Right atrium auricular region (tissue), 2 donors: ENCODE measurements around the gene CRYL1. TPM values are rescaled to one million over a fixed set of nuclear protein-coding genes. Genes with fewer than 3 reads are reported as not detected.
A peak's percentile ranks its signal among the peaks of the same experiment; 100 is the strongest.

Experiments used
- DNase-seq: peaks from one replicate; pipeline ENCODE4 v3.0.0-alpha.2; 2019; ENCODE audit warnings: low spot score
- H3K27ac ChIP-seq, 2 donors: fragments of 200-600 bp; sonication (generic); 1 replicate in 1 of 2; 2 replicates in 1 of 2; pipeline ENCODE4 v1.5.1; 2016 to 2019
- H3K27me3 ChIP-seq, 2 donors: fragments of 200-600 bp; sonication (generic); one replicate each; pipeline versions ENCODE4 v1.5.1 to v1.6.0; 2017 to 2019
- H3K36me3 ChIP-seq: fragments of 200-600 bp; sonication (generic); one replicate; pipeline ENCODE4 v1.5.1; 2016
- H3K4me1 ChIP-seq, 2 donors: fragments of 200-600 bp; sonication (generic); one replicate each; pipeline versions ENCODE4 v1.5.1 to v1.6.0; 2017 to 2019
- H3K4me3 ChIP-seq, 2 donors: fragments of 200-600 bp; sonication (generic); 1 replicate in 1 of 2; 2 replicates in 1 of 2; pipeline ENCODE4 v1.5.1; 2017 to 2019; ENCODE audit warnings: mild to moderate bottlenecking in 1 of 2, moderate library complexity in 1 of 2
- H3K9me3 ChIP-seq, 2 donors: fragments of 200-600 bp; sonication (generic); one replicate each; pipeline ENCODE4 v1.5.1; 2019
- total RNA-seq, 2 donors: library from RNA; depleted of rRNA; stranded (reverse); fragments of >200 nt; gene quantifications; one replicate each; pipeline ENCODE4 v1.1.0, GENCODE V29; 2016
- TF ChIP-seq, protein P1 (sequence below), 2 donors: fragments of 200-600 bp; sonication (generic); IDR thresholded peaks; one replicate each; pipeline ENCODE4 v1.5.1; 2019; ENCODE audit warnings: antibody characterized with exemption in 2 of 2

CRYL1 gene
- total RNA-seq, 2 donors from 2014 or later: 26.5 to 27.9 TPM

DNA sequence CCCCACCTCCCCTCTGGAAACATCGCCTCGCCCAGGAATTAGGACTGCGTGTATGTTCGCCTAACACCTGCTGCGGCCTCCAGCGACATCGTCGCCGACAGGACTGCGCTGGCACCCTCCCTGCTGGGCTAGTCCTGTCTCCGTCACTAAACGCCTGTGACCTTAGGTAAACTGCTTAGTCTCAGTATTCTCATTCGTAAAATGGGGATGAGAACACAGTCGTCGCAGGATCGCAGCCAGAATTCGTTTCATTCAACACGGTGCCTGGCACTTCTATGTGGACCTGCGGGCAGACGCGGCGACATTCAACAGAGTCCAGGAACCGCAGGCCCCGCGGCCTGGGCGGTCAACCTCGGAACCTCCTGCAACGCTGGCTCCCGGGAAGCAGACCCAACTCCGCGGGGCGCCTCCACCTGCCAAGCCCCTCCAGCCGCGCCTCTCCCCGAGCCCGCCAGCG is 485 bp downstream of the CRYL1 start:
- TF ChIP-seq, protein P1, sequence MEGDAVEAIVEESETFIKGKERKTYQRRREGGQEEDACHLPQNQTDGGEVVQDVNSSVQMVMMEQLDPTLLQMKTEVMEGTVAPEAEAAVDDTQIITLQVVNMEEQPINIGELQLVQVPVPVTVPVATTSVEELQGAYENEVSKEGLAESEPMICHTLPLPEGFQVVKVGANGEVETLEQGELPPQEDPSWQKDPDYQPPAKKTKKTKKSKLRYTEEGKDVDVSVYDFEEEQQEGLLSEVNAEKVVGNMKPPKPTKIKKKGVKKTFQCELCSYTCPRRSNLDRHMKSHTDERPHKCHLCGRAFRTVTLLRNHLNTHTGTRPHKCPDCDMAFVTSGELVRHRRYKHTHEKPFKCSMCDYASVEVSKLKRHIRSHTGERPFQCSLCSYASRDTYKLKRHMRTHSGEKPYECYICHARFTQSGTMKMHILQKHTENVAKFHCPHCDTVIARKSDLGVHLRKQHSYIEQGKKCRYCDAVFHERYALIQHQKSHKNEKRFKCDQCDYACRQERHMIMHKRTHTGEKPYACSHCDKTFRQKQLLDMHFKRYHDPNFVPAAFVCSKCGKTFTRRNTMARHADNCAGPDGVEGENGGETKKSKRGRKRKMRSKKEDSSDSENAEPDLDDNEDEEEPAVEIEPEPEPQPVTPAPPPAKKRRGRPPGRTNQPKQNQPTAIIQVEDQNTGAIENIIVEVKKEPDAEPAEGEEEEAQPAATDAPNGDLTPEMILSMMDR (IDR thresholded peaks at IDR 0.05): no peak
- H3K27me3 ChIP-seq: no peaks in the 10 kb centered on the region
- peak overlapping the region; percentile 75 to 95 for H3K4me3 ChIP-seq
- DNase-seq: no peak
- H3K9me3 ChIP-seq: no peaks in the 10 kb centered on the region
- H3K27ac ChIP-seq: peak overlapping the region; percentile 83 to 92
- H3K36me3 ChIP-seq: no peaks in the 10 kb centered on the region
- peaks cover 0 to 17% of the 10 kb centered on the region in 2 donors for H3K4me1 ChIP-seq

DNA sequence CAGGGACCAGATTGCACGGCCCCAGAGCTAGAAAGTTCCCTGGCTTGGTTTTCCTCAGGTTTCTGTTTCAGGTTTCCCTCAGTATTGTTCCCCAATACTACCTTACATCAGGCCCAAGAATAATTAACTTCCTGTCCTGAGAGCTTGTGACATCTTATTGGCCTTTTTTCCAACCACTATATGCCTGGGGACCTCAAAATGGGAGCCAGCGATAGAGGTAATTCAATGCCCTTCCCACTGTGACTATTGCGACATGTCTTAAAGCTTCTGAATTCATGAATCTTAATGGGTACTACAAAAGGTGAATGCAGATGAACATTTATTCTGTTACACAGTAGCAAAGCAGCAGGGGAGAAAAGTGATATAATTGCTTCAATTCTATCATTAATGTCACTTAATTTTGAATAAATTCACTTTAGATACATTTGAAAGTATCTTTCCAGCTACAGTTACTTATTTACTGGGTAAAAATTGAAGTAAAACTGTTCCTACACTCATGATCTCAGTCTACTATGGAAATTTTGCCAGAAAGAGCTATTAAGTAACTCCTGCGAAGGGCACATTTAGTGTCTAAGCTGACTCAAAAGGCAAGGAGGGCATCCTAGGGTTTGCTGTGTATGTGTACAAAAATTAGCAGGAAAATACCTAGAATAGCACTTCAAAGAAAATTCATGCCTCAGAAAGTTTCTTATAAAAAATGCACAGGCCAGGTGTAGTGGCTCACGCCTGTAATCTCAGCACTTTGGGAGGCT is 4.1 kb downstream of the CRYL1 start:
- H3K4me3 ChIP-seq: no peak overlapping the region
- no peaks in the 10 kb centered on the region for H3K27me3 ChIP-seq
- H3K9me3 ChIP-seq: no peaks in the 10 kb centered on the region
- DNase-seq: no peak
- no peaks in the 10 kb centered on the region for H3K36me3 ChIP-seq
- TF ChIP-seq, protein P1 (IDR thresholded peaks at IDR 0.05): no peak
- H3K27ac ChIP-seq: no peak overlapping the region
- H3K4me1 ChIP-seq: peaks cover 0 to 12% of the 10 kb centered on the region in 2 donors

DNA sequence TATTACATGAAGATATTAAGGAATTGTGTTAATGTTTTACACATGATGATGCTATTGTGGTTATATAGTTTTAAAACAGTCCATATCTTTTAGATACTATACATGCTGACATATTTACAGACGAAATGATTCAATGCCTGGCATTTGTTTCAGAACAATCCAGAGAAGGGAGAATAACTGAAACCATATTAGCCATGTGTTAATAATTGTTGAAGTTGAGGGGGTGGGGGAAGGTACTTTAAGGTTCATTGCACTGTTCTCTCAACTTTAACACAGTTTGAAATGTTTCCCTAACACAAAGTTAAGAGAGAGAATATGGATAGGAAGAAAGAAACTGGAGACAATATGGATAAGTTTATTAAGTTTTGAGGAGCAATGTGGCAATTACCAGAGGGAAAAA is 5.8 kb downstream of the CRYL1 start:
- TF ChIP-seq, protein P1 (IDR thresholded peaks at IDR 0.05): no peak
- no peaks in the 10 kb centered on the region for H3K36me3 ChIP-seq
- no peaks in the 10 kb centered on the region for H3K9me3 ChIP-seq
- DNase-seq: no peak
- H3K4me3 ChIP-seq: no peak overlapping the region
- no peaks in the 10 kb centered on the region for H3K27me3 ChIP-seq
- H3K27ac ChIP-seq: no peak overlapping the region
- H3K4me1 ChIP-seq: peaks cover 0 to 8% of the 10 kb centered on the region in 2 donors

DNA sequence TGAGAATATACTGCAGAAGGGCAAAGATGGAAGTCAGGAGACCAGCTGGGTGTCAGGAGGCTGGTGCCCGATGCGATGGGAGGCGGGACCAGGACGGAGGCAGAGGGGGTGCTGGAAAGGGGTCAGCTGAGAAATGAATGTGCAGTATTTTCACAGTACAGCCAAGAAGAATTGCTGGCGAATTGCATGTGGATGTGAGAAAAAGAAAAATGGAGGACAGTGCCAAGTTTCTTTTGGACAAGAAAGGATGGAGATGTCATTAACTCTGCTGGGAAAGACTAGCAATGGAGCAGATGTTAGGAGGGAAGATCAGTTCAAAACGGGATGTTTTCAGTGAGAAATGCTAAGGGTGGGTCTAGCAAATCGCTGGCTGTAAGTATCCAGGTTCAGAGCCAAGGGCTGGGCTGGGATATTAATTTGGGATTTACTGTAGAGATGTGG is 7.0 kb downstream of the CRYL1 start:
- DNase-seq: no peak
- no peaks in the 10 kb centered on the region for H3K9me3 ChIP-seq
- no peaks in the 10 kb centered on the region for H3K4me1 ChIP-seq
- H3K36me3 ChIP-seq: no peaks in the 10 kb centered on the region
- H3K27me3 ChIP-seq: no peaks in the 10 kb centered on the region
- TF ChIP-seq, protein P1 (IDR thresholded peaks at IDR 0.05): no peak
- H3K4me3 ChIP-seq: peak overlapping the region in 1 of 2 donors; percentile 13
- peak overlapping the region in 1 of 2 donors; percentile 4 for H3K27ac ChIP-seq

DNA sequence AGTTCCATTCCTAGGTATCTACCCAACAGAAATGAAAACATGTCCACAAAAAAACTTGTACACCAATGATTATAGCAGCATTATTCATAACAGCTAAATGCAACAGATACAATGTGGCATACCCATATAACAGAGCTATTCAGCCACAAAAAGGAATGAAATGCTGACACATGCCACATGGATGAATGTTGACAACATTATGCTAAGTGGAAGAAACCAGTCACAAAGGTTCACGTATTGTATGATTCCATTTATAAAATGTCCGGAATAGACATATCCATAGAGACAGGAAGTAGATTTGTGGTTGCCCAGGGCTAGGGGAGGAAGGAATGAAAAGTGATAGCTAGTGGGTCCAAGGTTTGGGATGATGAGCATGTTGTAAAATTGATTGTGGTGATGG is 10.8 kb downstream of the CRYL1 start:
- H3K4me3 ChIP-seq: no peak overlapping the region
- TF ChIP-seq, protein P1 (IDR thresholded peaks at IDR 0.05): no peak
- H3K4me1 ChIP-seq: no peaks in the 10 kb centered on the region
- H3K36me3 ChIP-seq: peaks cover 25% of the 10 kb centered on the region
- no peak overlapping the region for H3K27ac ChIP-seq
- no peaks in the 10 kb centered on the region for H3K27me3 ChIP-seq
- no peak for DNase-seq
- H3K9me3 ChIP-seq: no peaks in the 10 kb centered on the region
